ENCODE measurements around the gene FBXO24.

FBXO24 gene

GRCh38 chr7:100575206-100575631, 10.9 kb upstream of the FBXO24 start:
- DNase-seq = no peak

GRCh38 chr7:100575746-100576383, 10.3 kb upstream of the FBXO24 start:
- DNase-seq = no peak

- no peak for DNase-seq
Measured at GRCh38 chr7:100576384-100576993, 9.6 kb upstream of the FBXO24 start.

- no peak for DNase-seq
Measured at GRCh38 chr7:100577103-100577502, 9.0 kb upstream of the FBXO24 start.

- DNase-seq = no peak
Measured at GRCh38 chr7:100577507-100577906, 8.6 kb upstream of the FBXO24 start.

GRCh38 chr7:100578246-100579183, 7.6 kb upstream of the FBXO24 start:
- DNase-seq = no peak

- no peak for DNase-seq
Measured at GRCh38 chr7:100580466-100581283, 5.5 kb upstream of the FBXO24 start.

GRCh38 chr7:100582041-100582579, 4.0 kb upstream of the FBXO24 start:
- DNase-seq = no peak

GRCh38 chr7:100582650-100583049, 3.5 kb upstream of the FBXO24 start:
- DNase-seq = no peak

- DNase-seq = peak; percentile 94
Measured at GRCh38 chr7:100583132-100584053, 2.7 kb upstream of the FBXO24 start.

GRCh38 chr7:100584054-100584682, 2.0 kb upstream of the FBXO24 start:
- peak; percentile 55 for DNase-seq

- no peak for DNase-seq
Measured at GRCh38 chr7:100584683-100585510, 1.2 kb upstream of the FBXO24 start.

GRCh38 chr7:100585511-100586265, 440 bp upstream of the FBXO24 start, which contains the start of gene LRCH4:
LRCH4 (minus strand) TSS chr7:100586129; CDS start chr7:100586100, 29 bp downstream.
- DNase-seq = no peak

GRCh38 chr7:100588438-100588837, 2.3 kb downstream of the FBXO24 start:
- peak; percentile 30 for DNase-seq

- DNase-seq = no peak
Measured at GRCh38 chr7:100589341-100589947, 3.3 kb downstream of the FBXO24 start.

- no peak for DNase-seq
Measured at GRCh38 chr7:100590077-100590737, 4.1 kb downstream of the FBXO24 start.

GRCh38 chr7:100591596-100591995, 5.5 kb downstream of the FBXO24 start:
- DNase-seq = no peak

GRCh38 chr7:100595188-100595587, 9.1 kb downstream of the FBXO24 start:
- DNase-seq = no peak
